NCI-H2196 (cell line): ENCODE measurements around the gene LPP.
"Not testable (repeated sequence)": the region's sequence is repeated elsewhere in the genome, so short reads cannot be mapped to it uniquely, and the experiment has no call there.

ENCODE experiments used
- DNase-seq: peaks from one replicate; lab custom pipeline; 2025; ENCODE audit not compliant: unreplicated experiment; lab: John Stamatoyannopoulos, UW

LPP gene, protein sequence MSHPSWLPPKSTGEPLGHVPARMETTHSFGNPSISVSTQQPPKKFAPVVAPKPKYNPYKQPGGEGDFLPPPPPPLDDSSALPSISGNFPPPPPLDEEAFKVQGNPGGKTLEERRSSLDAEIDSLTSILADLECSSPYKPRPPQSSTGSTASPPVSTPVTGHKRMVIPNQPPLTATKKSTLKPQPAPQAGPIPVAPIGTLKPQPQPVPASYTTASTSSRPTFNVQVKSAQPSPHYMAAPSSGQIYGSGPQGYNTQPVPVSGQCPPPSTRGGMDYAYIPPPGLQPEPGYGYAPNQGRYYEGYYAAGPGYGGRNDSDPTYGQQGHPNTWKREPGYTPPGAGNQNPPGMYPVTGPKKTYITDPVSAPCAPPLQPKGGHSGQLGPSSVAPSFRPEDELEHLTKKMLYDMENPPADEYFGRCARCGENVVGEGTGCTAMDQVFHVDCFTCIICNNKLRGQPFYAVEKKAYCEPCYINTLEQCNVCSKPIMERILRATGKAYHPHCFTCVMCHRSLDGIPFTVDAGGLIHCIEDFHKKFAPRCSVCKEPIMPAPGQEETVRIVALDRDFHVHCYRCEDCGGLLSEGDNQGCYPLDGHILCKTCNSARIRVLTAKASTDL

GRCh38 chr3:188154014-188154808 is at the start of gene LPP:
LPP (plus strand) TSS chr3:188154157; CDS start chr3:188406121, 251,964 bp downstream.
- peak; percentile 86 for DNase-seq

DNA sequence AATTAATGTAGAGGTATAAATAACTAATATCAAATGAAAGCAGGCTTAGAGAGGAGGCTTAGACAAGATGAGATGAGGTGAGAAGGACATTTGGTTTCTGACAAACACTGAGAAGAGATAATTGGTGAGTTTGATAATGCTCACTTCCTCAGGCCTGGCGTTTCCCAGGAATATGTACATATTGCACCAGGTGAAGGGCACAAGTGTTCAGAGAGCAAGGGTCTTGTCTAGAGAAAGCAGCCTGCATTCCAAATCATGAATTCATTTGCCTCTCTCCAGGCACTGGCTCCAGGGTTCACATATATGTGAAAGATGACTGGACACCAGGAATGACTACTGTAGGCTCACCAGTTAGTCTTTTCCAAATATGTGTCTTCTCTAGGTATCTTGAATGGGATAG is 48.0 kb upstream of the LPP start:
- no peak for DNase-seq

- DNase-seq: no peak
Observed at GRCh38 chr3:188106454-188106853, 47.5 kb upstream of the LPP start.

DNA sequence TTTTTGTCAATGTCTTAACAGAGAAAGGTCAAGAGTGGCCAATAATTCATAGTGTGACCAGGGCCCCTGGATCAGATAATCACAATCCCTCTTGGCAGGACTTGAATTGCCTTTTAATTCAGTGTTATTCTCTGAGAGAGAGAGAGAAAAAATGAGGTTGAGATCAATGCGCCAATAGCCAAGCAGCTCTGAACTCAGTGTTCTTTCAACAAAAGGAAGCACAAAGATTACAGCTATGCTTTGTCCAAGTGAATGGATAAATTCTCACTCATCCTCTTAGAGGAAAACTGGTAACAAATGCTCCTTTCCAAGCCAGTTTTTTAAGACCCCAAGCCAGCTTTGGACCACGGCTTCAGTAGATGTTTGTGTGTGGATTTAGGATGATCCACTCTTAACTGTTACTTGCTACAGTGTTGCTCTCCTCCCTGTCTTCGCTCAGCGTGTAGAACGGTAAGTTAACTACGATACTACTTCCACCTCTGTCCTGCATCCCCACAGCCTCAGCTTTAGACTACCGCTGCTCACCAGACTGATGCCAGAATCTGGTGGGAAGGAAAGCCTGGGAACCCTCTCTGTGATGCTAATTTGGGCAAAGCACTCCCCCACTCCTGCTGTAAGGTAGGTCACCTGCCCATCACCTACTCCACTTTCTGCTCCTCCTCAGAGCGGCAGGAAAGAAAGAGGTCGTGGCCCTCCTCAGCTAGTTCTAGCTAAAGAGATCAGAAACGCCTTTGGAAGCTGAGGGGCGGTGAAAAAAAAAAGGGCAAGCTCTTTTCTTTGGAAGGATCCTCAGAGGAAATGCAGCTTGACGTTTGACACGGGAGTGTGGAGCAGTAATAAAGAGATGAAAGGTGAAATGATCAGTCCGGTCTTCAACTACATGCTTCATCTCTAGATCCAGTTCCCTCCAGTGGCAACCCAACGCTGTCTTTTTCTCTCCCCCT is 46.8 kb upstream of the LPP start:
- DNase-seq: no peak

DNA sequence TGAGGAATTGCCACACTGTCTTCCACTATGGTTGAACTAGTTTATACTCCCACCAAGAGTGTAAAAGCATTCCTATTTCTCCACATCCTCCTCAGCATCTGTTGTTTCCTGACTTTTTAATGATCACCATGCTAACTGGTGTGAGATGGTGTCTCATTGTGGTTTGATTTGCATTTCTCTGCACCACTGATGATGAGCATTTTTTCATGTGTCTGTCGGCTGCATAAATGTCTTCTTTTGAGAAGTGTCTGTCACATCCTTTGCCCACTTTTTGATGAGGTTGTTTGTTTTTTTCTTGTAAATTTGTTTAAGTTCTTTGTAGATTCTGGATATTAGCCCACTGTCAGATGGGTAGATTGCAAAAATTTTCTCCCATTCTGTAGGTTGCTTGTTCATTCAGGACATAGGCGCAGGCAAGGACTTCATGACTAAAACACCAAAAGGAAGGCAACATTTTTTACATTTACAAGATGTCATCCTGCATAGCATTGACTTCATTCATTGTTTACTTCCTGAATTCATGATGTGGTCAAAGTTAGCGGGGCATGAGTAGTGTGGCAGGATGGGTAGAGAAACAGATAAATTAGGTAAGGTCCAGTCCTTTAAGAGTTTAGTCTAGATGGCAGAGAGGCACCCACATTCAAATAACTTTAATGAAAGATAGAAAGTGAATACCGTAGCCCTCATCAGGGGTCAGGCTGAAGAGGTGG is 45.1 kb upstream of the LPP start:
- no peak for DNase-seq

- DNase-seq: no peak
Observed at GRCh38 chr3:188111002-188111584, 42.9 kb upstream of the LPP start.

GRCh38 chr3:188113756-188114155 is 40.2 kb upstream of the LPP start:
- no peak for DNase-seq

DNA sequence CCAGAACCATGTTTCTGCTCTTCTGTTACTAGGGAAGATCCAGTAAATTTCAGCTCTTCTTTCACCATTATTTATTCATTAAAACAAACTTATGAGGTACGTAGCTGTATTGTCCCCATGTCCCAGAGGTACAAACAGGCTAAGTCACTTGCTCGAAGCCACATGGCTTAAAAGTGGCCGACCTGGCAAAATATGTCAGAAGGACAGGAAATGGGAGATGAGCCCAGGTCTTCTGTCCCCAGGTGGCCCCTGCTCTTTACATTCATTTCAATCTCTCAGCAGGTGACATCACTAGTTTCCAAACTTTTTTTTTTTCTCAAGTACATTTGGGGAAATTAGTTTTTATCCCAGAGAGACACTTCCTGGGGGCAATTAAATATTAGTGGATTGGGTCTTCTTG is 34.1 kb upstream of the LPP start:
- DNase-seq: no peak

DNA sequence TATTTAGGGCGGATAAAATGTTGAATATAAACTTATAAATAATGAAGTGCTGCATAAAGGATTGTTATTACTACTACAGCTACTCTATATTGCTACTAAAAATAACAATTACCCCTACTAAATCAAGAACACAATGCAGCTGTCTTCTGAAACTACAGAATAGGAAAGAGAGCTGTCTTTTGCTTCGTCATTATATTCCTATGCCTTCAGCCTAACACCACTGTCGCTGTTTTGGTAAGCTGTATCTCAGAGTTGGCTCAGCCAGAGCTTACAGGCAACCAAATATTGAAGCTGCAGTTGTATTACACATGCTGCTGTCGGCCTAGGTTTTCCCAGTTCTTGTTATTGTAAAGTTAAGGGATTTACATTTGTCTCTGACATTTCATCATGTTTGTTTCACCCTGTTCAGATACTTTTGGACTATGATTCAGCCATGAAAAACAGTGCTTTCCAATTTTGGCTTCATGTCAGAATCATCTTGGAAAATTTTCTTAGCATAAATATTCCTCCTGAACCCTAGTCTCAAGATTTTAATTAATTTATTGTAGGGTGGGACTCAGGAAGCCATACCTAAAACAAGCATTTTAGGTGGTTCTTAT is 31.3 kb upstream of the LPP start:
- DNase-seq: no peak

DNA sequence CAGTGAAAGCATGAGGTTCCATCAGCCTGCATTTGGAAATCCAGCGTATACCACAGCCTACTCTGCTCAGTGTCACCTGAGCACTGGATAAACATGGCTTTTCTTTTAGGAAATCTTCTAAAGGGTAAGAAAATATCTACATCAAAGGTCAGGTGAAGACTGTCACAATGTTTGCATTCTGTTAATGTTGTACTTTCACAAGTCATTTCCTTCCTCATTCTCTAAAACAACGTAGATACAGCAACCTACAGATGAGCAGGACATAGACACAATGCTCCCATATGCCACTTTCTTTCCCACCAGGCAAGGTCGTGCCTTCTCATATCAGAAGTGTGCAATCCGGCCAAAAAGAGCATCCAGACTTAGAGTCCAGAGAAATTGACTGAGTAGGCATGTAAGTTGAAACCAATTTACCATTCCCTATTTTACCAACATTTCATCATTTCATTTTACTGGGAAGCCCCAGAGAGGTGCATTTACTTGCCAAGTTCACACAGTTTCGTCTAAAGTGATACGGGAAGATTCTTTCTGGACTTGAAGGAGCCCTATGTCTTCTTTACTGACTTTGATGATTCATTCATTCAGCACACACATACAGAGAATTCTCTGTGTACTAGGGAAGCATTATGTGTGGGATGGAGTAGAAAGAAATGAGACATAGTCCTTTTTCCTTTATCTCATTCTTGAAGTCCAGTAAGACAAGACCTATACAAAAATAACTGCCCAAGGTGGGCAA is 30.6 kb upstream of the LPP start:
- no peak for DNase-seq

- DNase-seq: no peak
Observed at GRCh38 chr3:188124184-188124583, 29.8 kb upstream of the LPP start.

DNA sequence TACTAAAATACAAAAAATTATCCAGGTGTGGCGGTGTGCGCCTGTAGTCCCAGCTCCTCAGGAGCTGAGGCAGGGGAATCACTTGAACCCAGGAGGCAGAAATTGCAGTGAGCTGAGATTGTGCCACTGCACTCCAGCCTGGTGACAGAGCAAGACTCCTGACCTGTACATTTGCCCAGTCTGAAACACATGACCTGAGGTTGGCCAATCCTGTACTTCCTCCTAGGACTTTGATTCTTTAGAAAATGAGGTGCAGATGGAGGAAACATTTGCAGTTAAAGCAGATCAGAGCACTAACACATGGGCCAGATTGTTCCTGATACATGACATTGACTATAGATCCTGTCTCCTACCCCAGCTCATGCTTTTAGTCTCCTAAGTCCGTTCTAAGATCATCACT is 28.9 kb upstream of the LPP start:
- no peak for DNase-seq

- DNase-seq: no peak
Observed at GRCh38 chr3:188126276-188126675, 27.7 kb upstream of the LPP start.

- DNase-seq: no peak
Observed at GRCh38 chr3:188126934-188127333, 27.0 kb upstream of the LPP start.

- no peak for DNase-seq
Observed at GRCh38 chr3:188128905-188129304, 25.1 kb upstream of the LPP start.

GRCh38 chr3:188131023-188131422 is 22.9 kb upstream of the LPP start:
- not testable (repeated sequence) for DNase-seq

DNA sequence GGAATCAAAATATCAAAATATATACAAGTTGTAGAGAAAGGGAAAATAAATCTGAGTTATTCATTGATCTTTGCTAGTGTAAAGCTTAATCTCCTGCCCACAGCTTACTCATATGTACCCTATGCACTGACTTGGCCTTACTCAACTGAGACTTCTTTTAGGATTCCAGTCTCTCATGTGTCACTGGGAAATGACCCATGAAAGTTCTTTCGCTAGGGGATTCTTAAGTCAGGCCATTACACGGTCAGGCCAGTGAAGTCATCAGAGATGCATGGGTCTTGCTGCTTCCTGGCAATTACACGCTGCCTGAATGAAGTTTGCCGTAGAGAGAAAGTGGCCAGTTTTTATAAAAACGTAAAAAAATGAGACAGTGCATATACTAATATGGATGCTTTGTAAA is 20.7 kb upstream of the LPP start:
- DNase-seq: no peak

- no peak for DNase-seq
Observed at GRCh38 chr3:188133646-188134045, 20.3 kb upstream of the LPP start.

GRCh38 chr3:188134079-188134478 is 19.9 kb upstream of the LPP start:
- DNase-seq: no peak
